BE2C (cell line): ENCODE measurements around the gene PLVAP.

Experiments used
- DNase-seq: peaks from one replicate; pipeline ENCODE4 v3.0.0-alpha.2; 2020
- H3K27me3 ChIP-seq: fragments of 250-450 bp; sonication (Bioruptor Pico); 2 replicates; pipeline ENCODE4 v1.5.1; 2020; ENCODE audit warnings: mild to moderate bottlenecking
- H3K36me3 ChIP-seq: fragments of 250-450 bp; sonication (Bioruptor Pico); 2 replicates; pipeline ENCODE4 v1.5.1; 2020; ENCODE audit warnings: mild to moderate bottlenecking
- H3K4me1 ChIP-seq: fragments of 250-450 bp; sonication (Bioruptor Pico); 2 replicates; pipeline ENCODE4 v1.5.1; 2020
- H3K4me3 ChIP-seq: 2 replicates; pipeline ENCODE4 v1.5.1; 2011; ENCODE audit warnings: low read depth, low read length
- H3K9me3 ChIP-seq: fragments of 250-450 bp; sonication (Bioruptor Pico); 2 replicates; pipeline ENCODE4 v1.5.1; 2020
- TF ChIP-seq, protein P1 (sequence below): IDR thresholded peaks from 2 replicates; pipeline ENCODE4 v1.5.1; 2012; ENCODE audit warnings: mild to moderate bottlenecking, low read depth, low read length

The PLVAP gene

DNA sequence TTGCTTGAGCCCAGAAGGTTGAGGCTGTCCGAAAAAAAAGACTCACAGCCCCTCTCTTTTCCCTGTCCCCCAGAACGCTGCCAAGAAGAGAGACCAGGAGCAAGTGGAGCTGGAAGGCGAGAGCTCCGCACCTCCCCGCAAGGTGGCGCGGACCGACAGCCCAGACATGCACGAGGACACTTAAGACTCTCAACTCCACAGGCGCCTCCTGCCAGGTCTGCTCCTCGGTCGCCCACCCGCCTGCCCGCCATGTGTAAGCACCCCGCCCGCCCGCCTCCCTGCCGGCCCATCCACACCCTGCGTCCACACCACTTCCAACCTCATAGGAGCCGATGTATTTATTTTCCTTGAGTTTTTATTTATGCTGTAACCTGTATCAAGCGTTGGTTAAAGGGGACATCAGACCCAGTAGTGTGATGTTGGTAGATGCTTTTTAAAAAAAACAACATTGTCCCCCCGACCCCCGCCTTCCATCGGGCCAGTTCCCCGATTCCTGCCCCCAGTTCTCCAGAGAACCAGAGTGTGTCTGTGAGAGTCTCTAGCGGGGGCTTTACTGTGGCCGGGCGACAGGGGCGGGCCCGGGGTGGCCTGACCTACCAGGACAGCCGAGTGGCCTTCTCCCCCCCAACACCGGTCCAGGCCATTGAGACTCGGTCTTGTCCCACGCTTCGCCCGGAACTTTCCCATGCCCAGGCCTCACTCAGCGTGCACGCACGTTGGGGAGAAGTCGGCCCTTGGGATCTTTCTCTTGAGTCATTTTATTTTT lies 57.5 kb downstream of the PLVAP start:
- DNase-seq, result no peak
- Histone ChIP-seq H3K4me3 (no peak overlapping the region), H3K27me3 (no peaks in the 10 kb centered on the region), H3K36me3 (peaks cover 29% of the 10 kb centered on the region), H3K9me3 (no peaks in the 10 kb centered on the region), H3K4me1 (no peaks in the 10 kb centered on the region)
- TF ChIP-seq, protein P1, sequence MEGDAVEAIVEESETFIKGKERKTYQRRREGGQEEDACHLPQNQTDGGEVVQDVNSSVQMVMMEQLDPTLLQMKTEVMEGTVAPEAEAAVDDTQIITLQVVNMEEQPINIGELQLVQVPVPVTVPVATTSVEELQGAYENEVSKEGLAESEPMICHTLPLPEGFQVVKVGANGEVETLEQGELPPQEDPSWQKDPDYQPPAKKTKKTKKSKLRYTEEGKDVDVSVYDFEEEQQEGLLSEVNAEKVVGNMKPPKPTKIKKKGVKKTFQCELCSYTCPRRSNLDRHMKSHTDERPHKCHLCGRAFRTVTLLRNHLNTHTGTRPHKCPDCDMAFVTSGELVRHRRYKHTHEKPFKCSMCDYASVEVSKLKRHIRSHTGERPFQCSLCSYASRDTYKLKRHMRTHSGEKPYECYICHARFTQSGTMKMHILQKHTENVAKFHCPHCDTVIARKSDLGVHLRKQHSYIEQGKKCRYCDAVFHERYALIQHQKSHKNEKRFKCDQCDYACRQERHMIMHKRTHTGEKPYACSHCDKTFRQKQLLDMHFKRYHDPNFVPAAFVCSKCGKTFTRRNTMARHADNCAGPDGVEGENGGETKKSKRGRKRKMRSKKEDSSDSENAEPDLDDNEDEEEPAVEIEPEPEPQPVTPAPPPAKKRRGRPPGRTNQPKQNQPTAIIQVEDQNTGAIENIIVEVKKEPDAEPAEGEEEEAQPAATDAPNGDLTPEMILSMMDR, result no peak

DNA sequence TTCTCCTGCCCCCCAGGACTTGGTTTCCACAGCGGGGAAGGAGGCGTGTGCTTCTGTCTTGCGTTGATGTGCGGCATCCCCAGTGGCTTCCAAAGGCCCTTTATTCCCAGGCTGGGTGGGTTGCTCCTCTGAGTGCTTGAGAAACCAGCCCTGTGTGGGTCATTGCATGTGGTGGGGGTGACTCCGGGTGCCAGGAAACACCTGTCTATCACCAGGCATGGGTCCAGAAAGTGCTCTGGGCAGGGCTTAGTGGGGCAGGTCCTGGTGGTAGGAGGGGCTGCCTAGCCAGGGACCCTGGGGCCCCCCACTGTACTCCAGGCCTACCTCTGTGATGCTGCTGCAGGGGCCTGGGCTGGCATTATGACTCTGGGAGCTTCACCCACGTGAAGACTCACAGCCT lies 58.2 kb downstream of the PLVAP start:
- no peaks in the 10 kb centered on the region for H3K27me3 ChIP-seq
- TF ChIP-seq, protein P1, result no peak

DNA sequence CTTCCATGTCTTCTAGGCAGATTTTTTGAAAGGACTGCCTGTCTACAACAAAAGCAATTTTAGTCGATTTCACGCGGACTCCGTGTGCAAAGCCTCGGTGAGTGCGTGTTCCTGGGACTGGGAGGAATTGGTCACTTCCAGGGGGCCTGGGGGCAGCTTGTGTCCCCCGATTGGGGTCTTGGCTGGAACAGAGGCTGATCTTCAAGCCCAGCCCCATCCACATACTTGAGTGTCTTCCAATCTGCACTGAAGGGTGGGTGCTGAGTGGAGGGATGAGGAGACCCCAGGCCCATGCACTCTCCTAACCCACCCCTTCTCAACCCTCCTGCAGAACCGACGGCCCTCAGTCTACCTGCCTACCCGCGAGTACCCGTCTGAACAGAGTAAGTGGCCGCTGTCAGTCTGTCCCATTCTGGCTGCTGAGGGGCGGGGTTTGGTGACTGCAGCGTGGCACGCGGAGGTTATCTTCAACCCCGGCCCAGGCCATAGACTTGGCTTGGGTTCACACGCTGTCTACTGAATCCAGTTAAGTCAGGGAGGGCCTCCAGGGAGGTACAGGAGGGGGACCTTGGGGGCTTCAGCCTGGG lies 63.0 kb downstream of the PLVAP start:
- Histone ChIP-seq H3K9me3 (no peaks in the 10 kb centered on the region), H3K36me3 (peaks cover 20% of the 10 kb centered on the region), H3K27me3 (no peaks in the 10 kb centered on the region), H3K4me3 (no peak overlapping the region), H3K4me1 (no peaks in the 10 kb centered on the region)
- TF ChIP-seq, protein P1, result no peak
- DNase-seq, result no peak

More for the DNA sequence above, 58.2 kb downstream of the PLVAP start:
- peaks cover 36% of the 10 kb centered on the region for H3K36me3 ChIP-seq
- no peak overlapping the region for H3K4me3 ChIP-seq
- no peak for DNase-seq
- H3K4me1 ChIP-seq, result no peaks in the 10 kb centered on the region
- no peaks in the 10 kb centered on the region for H3K9me3 ChIP-seq

DNA sequence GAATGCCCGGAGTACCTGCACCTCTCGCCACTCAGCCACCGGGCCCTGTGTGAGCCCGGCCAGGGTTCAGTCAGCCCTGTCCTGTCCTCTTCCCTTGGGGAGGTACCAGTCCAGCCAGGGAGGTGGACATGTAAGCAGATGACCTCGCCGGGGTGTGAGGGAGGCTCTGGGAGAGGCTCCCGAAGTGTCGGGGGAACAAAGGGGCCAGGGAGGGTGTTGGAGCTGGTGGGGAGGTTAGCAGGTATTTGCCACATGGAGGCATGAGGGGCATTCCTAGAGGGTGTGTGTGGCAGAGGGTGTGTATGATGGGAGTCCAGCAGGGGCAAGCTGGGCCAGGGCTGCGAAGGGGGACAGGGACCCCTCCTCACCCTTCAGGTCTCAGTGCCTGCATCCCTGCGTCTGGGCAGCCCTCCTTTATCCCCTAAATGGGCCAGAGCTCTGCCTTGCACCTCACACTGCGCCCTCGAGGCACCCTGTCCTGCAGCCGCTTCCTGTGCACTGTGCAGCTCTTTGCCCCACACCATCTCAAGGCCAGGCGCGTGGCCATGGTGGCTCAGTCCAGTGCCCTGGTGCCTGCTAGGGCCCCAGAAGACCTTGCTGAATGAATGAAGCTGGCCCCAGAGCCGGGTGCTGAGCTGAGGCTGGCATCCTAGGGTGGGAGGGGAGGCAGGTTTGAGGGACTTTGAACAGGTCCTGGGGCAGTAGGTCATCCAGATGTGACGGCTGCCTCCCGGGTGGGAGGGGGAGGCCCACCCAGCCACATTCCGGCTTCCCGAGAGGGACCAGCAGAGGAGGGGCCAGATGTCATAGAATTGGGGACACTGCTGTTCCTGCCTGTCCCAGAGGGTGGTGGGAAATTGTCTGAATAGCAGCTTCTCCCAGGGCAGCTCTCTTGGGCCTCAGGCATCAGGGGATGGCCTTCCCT lies 64.7 kb downstream of the PLVAP start:
- H3K4me3 ChIP-seq, result no peak overlapping the region

DNA sequence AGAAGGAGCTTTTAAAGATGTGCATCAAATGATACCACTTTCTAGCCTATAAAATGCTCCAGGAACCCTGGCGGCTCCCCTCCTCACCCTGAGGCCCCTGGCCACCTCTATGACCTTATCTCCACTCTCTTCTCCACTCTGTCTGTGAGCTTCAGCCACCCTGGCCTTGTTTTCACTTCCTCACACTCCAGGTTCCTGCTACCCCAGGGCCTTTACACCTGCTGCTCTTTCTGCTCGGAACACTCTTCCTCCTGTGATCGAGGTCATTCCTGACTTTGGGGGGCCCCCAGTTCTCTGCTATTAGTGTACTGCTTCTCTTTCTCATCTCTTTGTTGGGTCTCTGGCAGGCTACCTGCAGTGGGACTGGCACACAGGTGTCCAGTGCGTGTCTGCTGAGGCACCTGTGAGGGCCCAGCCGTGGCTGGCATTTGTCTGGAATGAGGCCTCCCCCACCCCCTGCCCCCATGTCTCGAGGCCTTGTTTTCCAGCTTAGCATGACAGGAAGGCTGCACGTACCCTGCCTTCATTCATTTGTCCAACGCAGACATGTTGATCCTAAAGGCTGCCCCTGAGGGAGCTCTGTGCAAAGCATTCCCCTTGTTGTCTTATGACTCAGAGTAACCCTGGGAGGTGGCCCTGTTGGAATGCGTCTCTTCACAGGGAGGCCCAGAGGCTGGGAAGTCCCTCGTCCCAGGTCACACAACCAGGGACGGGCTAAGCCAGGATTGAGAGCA lies 65.5 kb downstream of the PLVAP start:
- Histone ChIP-seq H3K27me3 (no peaks in the 10 kb centered on the region), H3K9me3 (no peaks in the 10 kb centered on the region), H3K4me1 (no peaks in the 10 kb centered on the region), H3K4me3 (no peak overlapping the region), H3K36me3 (peaks cover 18% of the 10 kb centered on the region)
- TF ChIP-seq, protein P1, result no peak
- no peak for DNase-seq

More for the DNA sequence above, 64.7 kb downstream of the PLVAP start:
- TF ChIP-seq, protein P1, result no peak
- Histone ChIP-seq H3K9me3 (no peaks in the 10 kb centered on the region), H3K27me3 (no peaks in the 10 kb centered on the region), H3K36me3 (peaks cover 18% of the 10 kb centered on the region), H3K4me1 (no peaks in the 10 kb centered on the region)
- DNase-seq, result no peak
